HCEC 1CT (cell line): Measurements from ENCODE around the gene ADGB.
"Not testable (repeated sequence)": the region's sequence is repeated elsewhere in the genome, so short reads cannot be mapped to it uniquely, and the experiment has no call there.

Experiments
- DNase-seq: peaks from one replicate; pipeline ENCODE4 v3.0.0-alpha.2; 2017

ADGB gene

DNA sequence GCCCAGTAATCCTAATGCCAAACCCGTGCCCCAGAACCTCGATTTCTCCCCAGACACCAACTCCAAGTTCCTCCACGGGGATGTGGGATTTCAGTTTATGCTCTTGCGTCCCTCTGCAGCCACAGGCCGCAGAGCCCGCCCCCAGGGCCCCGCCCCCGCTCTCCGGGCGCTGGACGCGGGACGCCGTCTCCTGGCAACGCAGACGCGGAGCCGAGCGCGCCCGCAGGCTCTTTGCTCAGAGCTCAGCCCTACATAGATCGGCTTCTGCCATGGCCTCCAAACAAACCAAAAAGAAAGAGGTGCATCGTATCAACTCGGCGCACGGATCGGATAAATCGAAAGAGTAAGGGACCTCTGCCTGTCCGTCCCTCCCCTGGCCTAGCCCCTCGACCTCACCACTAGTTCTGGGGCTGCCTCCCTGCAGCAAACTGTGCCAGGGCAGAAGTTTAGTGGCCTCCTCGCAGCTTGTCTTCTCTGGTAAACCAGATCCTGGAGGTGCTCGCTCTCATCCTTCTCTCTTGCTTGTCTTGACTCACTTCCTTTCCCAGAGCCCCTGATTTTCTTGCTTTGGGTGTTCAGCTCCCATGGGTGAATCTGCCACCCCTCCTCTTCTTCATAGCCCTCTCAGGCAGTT is at the start of gene ADGB:
ADGB (plus strand) TSS at position 201 of the 634 bp plus-strand sequence; CDS start at position 270, 69 bp downstream.
- DNase-seq, result peak; percentile 12

DNA sequence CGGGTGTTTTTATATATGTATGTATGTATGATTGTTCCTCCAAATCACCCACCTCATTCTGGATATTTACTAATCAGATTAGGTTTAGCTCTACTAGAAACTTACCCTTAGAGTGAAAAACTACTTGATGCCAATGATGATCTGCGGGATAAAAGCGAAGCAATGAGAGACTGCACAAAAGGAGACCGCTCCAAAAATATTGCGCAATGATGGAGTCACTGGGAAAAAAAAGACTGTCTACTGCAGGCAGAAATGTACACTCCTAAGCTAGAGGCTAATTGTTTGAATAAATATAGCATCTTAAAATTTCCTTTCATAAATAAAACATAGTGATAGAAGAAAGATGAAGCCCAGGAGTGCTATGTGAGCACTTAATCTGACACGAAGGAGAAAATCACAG is 47.9 kb upstream of the ADGB start:
- DNase-seq, result no peak

DNA sequence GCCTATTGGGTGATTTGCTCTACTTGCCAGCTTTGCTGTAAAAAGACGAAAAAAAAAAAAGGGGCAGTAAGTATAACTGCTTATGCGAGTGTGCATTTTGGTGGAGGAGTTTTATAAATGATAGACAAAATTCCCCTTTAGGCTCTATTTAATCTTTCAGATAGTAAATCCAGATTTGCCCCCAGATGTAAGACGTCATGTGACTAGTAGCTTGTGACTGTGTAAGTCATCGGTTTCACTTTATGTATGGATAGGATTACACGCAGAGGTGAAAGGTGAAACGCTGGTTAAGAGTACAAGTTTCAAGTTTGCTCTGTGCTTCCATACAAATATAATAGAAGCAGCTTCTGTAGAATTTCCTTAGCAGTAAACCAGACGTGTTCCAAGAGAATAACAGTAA is 47.2 kb upstream of the ADGB start:
- DNase-seq, result no peak

DNA sequence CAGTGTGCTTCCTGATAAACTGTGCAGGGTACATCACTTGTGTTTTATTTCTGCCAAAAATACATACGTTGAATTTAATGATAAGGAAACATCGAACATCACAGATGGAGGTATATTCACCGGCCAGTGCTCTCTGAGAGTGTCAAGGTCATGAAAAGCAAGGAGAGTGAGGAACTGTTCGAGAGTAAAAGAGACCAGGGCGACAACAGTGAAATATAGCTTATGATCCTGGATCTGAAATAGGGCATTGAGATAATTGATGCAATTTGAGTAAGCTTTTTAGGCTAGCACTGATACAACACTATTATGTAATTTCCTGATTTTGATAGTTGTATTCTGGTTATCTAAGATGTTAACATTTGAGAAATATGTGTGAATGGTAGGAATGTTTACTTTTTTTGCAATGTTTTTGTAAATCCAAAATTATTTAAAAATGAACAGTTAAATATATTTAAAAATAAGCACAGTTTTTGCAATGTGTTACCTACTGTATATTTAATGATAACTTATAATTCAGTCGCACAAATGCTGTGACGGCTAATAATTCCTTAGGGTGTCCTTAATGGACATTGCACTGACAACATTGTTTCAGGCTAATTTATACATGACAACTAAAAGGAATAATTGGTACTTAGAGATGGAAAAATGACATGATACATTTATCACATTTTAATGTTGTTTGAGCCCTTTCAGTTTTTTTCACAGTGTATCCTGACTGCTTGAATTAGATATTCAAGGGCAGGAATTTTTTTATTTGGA is 45.2 kb upstream of the ADGB start:
- DNase-seq, result no peak

DNA sequence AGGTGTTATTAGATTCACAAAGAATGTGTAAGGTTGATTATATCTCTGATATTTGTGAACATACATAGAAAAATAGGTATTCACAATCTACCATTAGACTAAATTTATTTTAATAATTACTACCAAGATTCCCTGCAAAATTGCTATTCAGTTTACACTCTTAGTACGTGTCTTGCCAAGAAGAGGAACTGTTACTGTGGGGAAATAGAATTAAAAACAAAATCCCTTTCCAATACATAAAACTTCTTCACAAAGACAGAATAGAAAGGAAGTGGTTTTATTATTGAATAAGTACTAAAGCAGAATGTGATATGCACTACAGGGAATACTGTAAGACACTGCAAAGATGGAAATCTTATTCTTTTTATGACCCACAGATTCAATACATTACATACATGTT is 38.2 kb upstream of the ADGB start:
- DNase-seq, result no peak

DNA sequence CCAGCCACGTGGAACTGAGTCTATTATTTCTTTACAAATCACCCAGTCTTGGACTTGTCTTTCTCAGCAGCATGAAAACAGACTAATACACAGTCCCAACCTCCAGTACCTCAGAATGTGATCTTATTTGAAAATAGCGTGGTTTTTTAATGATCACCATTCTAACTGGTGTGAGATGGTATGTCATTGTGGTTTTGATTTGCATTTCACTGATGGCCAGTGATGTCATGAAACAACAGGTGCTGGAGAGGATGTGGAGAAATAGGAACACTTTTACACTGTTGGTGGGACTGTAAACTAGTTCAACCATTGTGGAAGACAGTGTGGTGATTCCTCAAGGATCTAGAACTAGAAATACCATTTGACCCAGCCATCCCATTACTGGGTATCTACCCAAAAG is 32.1 kb upstream of the ADGB start:
- DNase-seq, result not testable (repeated sequence)

DNA sequence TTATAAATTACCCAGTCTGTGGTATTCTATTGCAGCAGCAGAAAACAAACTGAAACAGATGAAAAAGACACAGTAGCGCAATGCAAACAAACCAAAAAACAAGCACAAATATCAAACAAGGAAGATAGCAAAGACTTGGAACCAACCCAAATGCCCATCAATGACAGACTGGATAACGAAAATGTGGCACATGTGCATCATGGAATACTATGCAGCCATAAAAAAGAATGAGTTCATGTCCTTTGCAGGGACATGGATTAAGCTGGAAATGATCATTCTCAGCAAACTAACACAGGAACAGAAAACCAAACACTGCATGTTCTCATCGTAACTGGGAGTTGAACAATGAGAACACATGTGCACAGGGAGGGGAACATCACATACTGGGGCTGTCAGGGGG is 30.2 kb upstream of the ADGB start:
- DNase-seq, result not testable (repeated sequence)

DNA sequence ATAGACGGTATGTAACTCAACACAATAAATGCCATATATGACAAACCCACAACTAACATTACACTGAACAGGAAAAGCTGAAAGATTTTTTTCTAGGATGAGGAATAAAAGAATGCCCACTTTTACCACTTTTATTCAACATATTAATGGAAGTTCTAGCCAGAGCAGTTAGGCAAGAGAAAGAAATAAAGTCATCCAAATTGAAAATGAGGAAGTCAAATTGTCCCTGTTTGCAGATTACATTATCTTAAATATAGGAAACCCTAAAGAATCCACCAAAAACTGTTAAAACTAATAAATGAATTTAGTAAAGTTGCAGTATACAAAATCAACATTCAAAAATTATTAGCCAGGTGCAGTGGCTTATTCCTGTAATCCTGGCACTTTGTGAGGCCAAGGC is 24.6 kb upstream of the ADGB start:
- DNase-seq, result no peak

DNA sequence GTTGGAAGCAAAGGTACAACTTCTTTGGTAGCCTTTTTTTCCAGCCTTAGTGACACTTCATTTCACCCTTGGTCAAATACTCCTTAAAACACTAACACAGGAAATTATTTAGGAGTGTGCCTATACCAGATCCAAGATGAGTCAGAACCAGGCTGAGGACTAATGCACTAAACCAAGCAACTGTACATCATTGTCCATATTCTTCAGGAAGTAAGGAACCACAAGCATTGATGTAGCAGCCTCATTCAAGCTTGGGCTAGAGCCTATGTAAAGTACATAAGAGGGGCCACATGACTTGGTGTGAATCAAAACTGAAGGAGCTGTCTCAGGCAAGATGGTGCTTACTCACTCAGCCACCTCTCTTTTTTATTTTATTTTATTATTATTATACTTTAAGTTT is 20.7 kb upstream of the ADGB start:
- peak; percentile 46 for DNase-seq

DNA sequence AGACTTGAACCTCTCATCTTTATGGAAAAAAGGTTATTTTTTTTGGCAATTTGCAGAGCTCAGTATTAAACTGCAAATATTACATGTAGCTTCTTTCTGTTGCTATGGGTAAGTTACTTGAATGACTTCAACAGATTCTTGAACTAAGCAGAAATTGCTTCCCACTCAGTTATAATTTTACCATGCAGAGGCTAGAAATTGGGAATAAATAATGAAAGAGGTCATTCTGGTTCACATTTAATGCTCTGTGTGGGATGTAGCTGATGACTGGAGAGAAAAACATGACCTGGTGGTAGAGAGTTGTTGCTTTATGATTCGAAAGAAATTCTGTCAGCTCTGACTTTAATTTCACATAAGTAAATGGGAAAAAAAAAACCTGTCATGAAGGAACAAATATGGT is 16.8 kb upstream of the ADGB start:
- no peak for DNase-seq

DNA sequence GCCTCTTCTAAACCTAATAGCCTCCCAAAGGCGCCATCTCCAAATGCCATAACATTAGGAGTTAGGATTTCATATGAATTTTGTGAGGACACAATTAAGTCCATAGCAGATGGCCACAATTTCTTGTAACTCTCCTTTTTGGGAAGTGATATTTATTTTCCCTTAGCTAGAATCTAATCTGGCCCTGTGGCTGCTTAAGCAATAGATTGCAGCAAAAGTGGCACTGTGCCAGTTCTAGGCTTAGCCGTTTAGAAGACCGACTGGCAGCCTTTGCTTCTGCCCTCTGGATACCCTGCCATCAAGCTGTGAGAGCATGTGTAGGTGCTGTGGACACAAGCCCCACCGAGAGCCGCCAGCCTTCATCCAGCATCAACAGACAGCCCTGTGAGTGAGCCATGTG is 15.9 kb upstream of the ADGB start:
- DNase-seq, result peak; percentile 8

DNA sequence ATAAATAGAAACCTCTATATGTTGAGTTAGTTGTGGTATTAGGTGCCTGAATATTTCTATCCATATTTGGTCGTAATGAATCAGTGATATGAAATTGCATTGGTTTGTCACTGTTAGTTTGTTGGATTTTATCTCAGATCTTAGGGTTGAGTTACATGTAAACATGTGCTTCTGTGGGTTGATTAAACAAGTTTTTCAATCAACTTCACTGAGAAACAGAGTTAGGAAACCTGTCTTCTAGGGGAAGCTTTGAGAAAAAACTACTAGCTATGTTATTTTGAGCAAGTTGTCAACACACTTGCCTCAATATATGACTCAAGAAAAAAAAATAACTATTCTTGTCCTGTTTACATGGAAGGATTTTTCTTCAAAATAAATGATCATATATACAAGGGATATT is 14.8 kb upstream of the ADGB start:
- no peak for DNase-seq

DNA sequence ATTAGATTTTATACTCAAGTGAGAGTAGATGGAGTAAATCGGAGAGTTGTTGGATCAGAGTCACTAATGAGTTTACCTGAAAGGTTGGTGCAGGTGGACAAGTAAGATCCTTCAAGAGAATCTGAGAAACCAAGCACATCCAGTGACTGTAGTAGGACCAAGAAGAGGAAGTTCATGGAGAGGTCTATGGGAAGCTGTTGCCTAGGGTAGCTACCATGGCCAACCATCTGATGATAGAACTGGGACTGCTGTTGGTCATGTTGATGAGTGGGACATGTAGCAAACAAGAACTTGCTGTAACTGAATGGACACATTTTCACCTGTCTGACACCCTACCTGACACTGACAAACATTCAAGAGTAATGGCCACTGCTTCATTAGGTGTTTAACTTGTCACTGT is 11.3 kb upstream of the ADGB start:
- no peak for DNase-seq

DNA sequence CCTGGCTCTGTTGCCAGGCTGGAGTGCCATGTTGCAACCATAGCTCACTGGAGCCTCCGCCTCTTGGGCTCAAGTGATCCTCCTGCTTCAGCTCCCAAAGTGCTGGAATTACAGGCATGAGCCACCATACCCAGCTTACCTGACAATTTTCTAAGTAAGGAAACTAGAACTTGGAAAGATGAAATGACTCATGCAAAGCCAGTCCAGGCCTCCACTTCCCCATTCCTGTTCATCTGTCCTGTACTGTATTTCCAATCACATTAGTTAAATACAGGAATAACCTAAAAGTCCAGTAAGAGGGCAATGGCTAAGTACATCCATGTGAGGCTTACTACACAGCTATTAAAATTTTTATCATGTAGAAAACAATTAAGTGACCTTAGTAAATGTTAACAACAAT is 8.3 kb upstream of the ADGB start:
- no peak for DNase-seq

DNA sequence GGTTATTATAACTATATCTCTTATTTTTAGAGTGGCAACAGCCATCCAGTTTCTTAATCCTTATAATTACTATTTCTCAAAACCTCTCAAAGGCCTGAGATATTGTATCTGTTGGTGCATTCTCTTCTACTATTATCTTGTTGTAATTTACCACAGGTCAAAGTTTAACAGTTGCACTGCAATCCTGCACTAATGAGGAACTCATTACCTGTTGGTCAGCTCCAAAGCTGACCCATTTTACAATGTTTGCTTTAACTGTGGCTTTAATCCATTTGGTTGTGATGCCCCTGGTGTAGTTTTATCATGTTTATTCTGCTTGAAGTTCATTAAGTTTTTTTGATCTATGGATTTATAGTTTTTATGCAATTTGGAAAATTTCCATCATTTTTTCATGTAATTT is 6.3 kb upstream of the ADGB start:
- no peak for DNase-seq

DNA sequence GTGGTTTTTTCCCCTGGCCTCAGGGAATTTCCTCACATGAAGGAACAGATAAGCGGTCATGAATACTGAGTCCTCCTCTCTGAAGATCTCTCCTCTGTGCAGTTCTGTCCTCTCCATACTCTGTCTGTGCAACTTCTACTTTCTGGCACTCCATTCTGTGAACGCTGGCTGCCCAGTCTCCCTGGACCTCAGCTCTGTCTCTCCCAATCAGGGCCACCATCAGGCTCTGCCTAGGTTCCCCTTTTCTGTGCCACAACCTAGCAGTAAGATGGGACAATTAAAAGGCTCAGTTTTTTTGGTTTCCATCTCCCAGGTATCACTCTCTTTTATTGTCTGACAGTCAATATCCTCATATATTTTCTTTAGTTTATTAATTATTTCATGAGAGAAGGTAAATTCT is 4.8 kb upstream of the ADGB start:
- DNase-seq, result no peak

DNA sequence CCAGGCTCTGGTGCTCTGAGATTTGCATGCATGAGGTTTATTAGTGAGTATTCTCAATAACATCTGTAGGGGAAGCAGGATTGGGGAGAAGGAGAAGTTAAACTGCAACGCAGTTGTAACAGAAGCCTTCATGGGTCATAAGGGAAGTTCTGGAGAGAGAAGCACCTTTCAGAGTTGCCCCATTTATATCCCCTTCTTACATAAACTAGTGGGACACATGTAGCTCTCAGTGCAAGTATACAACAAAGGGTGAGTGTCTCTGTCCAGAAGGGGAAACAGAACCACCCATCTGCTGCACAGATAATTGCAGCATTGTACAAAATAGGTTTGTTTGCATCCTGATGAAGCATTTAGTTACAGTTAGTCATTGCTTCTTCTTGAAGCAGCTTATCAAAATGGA is 4.3 kb upstream of the ADGB start:
- DNase-seq, result no peak

DNA sequence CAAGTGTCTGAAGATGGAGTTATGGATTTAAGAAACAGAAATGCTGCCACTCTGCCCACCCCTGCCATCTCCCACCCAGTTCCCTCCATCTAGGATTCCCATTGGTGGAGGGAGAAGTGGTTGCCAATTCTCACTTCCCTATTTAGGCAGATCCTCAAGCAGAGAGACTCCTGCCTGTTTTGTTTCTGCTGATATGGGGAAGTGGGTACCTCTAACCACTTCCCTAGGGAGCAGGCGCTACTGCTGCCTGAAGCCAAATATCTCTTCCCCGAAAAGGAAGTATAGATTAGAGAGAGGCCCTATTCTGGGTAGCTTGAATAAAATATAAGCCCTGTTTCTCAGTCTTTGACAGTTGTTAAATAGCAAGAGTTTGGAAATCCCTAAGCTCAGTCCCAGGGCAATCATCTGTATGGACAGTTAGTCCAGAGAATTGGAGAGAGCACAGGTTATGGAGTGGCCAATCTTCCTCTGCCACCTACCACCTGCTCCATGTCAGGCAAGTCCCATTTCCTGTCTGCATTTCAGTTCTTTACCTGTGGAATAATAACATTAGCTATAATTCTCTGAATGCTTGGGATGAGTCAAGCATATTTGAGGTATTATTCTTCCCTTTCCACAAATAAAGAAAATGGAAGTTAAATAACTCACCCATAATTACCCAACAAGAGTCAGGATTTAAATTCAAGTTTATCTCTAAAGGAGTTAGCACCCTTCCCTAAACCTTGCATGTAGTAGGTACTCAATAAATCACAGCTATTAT is 2.6 kb upstream of the ADGB start:
- no peak for DNase-seq

DNA sequence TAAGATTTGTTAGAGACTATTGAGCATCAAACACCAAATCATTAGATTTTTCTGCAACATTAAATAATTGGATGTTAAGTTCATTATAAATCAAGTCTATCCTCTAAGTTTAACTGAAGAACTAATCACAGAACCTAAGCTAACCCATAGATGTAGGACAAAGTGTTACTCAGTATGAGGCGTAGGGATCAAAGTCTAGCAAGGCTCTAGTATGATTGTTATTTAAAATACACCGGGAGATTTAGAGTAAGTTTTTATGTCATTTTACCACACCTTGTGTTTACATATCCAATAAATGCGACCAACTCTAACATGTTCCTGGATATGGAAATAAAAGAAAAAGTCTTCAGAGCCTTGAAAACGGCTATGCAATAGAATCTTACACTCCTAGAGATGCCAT is 2.6 kb downstream of the ADGB start:
- DNase-seq, result no peak

DNA sequence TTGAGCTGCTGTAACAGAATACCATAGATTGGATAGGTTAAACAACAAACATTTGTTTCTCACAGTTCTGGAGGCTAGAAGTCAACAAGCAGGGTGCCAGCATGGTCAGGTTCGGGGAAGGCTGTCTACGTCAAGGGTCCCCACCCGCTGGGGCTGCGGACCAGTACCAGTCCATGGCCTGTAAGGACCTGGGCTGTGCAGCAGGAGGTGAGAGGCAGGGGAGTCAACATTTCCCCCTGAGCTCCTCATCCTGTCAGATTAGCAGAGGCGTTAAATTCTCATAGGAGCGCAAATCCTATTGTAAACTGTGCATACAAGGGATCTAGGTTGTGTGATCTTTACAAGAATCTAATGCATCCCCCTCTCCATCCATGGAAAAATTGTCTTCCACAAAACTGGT is 3.8 kb downstream of the ADGB start:
- no peak for DNase-seq

DNA sequence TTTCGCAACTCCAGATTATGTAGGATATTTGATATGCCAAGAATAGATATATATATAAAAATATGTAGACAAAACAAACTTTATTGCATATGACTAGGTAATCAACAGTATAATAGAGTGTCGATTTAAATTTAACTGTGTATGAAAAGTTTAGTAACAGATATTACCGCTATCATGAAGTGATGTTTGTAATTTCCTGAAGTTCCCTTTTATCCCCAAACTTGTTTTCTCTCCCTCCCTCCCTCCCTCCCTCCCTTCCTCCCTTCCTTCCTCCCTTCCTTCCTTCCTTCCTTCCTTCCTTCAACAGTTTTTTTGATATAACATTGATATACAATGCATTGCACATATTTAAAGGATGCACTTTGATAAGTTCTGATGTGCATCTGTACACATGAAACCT is 15.2 kb downstream of the ADGB start:
- no peak for DNase-seq

DNA sequence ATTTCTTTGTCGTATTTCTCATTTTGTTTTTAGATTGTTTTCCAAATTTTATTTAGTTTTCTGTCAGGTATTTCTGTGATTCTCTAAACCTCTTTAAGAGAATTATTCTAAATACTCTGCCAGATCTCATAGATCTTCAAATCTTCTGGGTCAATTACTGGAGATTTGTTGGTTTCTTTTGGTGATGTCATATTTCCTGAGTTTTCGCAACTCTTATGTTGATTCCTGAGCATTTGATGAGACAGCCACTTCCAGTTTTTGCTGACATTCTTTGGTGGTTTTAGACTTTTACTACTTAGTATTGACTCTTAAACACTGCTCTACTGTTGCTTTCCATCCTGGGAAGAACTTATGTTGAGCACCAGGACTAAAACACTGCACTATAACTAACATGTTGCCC is 21.9 kb downstream of the ADGB start:
- peak; percentile 12 for DNase-seq

DNA sequence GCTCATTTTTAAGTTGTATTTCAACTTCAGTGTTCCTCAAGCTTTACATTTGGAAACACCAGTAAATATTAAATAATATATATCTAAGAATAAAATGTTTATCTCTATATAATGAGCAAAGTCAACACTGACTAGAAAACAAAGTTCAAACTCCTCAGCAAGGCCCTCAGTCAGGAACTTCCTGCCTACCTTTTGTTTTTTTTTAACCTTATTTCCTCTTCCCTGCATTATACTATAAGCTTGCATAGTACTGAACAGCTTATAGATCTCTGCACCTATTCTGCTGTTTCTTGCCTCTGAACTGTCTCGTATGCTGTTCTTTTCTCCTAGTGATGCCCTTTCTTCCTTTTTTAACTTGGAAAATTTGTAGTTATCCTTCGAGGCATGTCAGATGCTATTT is 29.6 kb downstream of the ADGB start:
- no peak for DNase-seq

DNA sequence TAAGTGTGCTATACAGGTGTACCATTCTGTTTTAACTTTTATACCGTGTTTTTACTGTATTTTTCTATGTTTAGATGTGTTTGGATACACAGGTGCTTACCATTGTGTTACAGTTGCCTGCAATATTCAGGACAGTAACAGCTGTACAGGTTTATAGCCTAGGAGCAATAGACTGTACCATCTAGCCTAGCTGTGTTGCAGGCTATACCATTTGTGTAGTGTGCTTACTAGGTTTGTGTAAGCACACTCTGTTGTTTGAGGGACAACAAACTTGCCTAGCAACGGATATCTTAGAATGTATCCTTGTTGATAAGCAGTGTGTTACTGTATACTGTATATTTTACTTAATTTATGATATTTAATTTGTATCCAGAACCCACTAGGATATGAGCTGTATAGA is 35.2 kb downstream of the ADGB start:
- DNase-seq, result no peak
